Measurements from ENCODE around the gene LRRC66. TPM values are rescaled to one million over a fixed set of nuclear protein-coding genes. Genes with fewer than 3 reads are reported as not detected.

LRRC66 gene
- 0.05 to 0.18 TPM (median 0.10 TPM) in 5 replicates for total RNA-seq (2022; extraction: Qiagen RNA extraction)

GRCh38 chr4:52019936-52020657, at the start of gene LRRC66:
Gene LRRC66, minus strand, starts transcription at chr4:52020363. Its CDS starts 2,750 bp downstream, at chr4:52017613.

GRCh38 chr4:52051213-52051614, 31.1 kb upstream of the LRRC66 start, which contains the start of gene SPATA18:
Gene SPATA18, plus strand, starts transcription at chr4:52051304. Its CDS starts 401 bp downstream, at chr4:52051705.

GRCh38 chr4:52038103-52038912, 18.1 kb upstream of the LRRC66 start, which contains the start of gene SGCB:
Gene SGCB, minus strand, starts transcription at chr4:52038299. Its CDS starts 40 bp downstream, at chr4:52038259.

Other genes with a start within 250 kb of the LRRC66 start
- 16.6 to 19.1 TPM (median 17.8 TPM) in 5 replicates for gene DCUN1D4, start 177.2 kb downstream of the LRRC66 start, total RNA-seq (2022; extraction: Qiagen RNA extraction)
- 16.8 to 22.4 TPM (median 18.1 TPM) in 5 replicates for gene SGCB, start 17.9 kb upstream of the LRRC66 start, total RNA-seq (2022; extraction: Qiagen RNA extraction)
- 3.5 to 5.6 TPM (median 4.3 TPM) in 5 replicates for gene SPATA18, start 30.9 kb upstream of the LRRC66 start, total RNA-seq (2022; extraction: Qiagen RNA extraction)

Measured in A549 treated with CORT108297 at 1 μM for 4 hours (cell line).